Panc1 (cell line): ENCODE measurements around the gene HBA1. TPM values are rescaled to one million over a fixed set of nuclear protein-coding genes. Genes with fewer than 3 reads are reported as not detected.

Experiments
- ATAC-seq: fragments of 200-7000 bp; cut with Tn5 transposase; 2 replicates; pipeline ENCODE4 v1.9.1; 2020; ENCODE audit warnings: mild to moderate bottlenecking, moderate library complexity
- BruUV-seq: library from RNA; stranded (reverse); fragments of 400-500 nt; replicated peaks from 2 replicates; lab custom pipeline; 2021; lab: Mats Ljungman, UMichigan
- CTCF ChIA-PET: fragments of 300-600 bp; sonication (Branson Sonifier 250); formaldehyde crosslinking; loops from one replicate; lab custom pipeline; 2022; ENCODE audit warnings: antibody characterized with exemption; lab: Charles Lee
- POLR2A ChIA-PET: fragments of 300-600 bp; sonication (Branson Sonifier 250); formaldehyde crosslinking; loops from one replicate; lab custom pipeline; 2022; ENCODE audit warnings: antibody characterized with exemption; lab: Charles Lee
- DNase-seq: peaks from one replicate; pipeline ENCODE4 v3.0.0-alpha.2; 2010; ENCODE audit warnings: low read depth, low spot score
- H3K27ac ChIP-seq: 2 replicates; pipeline ENCODE4 v1.5.1; 2011; ENCODE audit warnings: mild to moderate bottlenecking, low read length, inconsistent platforms
- H3K27me3 ChIP-seq: fragments of 200-500 bp; sonication (Bioruptor generic); 2 replicates; pipeline ENCODE4 v1.6.0; 2014; ENCODE audit warnings: low read length, inconsistent platforms; ENCODE audit not compliant: control insufficient read depth, insufficient read depth
- H3K36me3 ChIP-seq: fragments of 200-500 bp; sonication (Bioruptor generic); 2 replicates; pipeline ENCODE4 v1.5.1; 2014; ENCODE audit warnings: inconsistent platforms, mild to moderate bottlenecking, low read length, moderate library complexity; ENCODE audit not compliant: control insufficient read depth, insufficient read depth
- H3K4me1 ChIP-seq: 2 replicates; pipeline ENCODE4 v1.5.1; 2011; ENCODE audit warnings: inconsistent platforms, mild to moderate bottlenecking, low read length, moderate library complexity; ENCODE audit not compliant: control insufficient read depth, insufficient read depth
- H3K4me3 ChIP-seq, 2 experiments: 2 replicates each; pipeline ENCODE4 v1.5.1; 2011 to 2012; ENCODE audit warnings: low read depth in 2 of 2, low read length in 2 of 2, mild to moderate bottlenecking in 2 of 2, inconsistent platforms in 1 of 2, moderate library complexity in 1 of 2
- H3K9me3 ChIP-seq: fragments of 200-500 bp; sonication (Bioruptor generic); 2 replicates; pipeline ENCODE4 v1.5.1; 2014; ENCODE audit warnings: low read depth, mild to moderate bottlenecking, inconsistent platforms, low read length, moderate library complexity; ENCODE audit not compliant: control insufficient read depth, insufficient read depth
- POLR2AphosphoS5 ChIP-seq: IDR thresholded peaks from 2 replicates; pipeline ENCODE4 v1.6.1; 2012; ENCODE audit warnings: mild to moderate bottlenecking, low read depth, low read length, moderate library complexity
- SIN3A ChIP-seq: IDR thresholded peaks from 2 replicates; pipeline ENCODE4 v1.6.1; 2012; ENCODE audit warnings: low read depth, mild to moderate bottlenecking, low read length, moderate library complexity, borderline replicate concordance; ENCODE audit not compliant: insufficient read depth
- TCF7L2 ChIP-seq: IDR thresholded peaks from 2 replicates; pipeline ENCODE4 v1.6.1; 2011; ENCODE audit warnings: mild to moderate bottlenecking, low read depth, low read length, inconsistent platforms
- in situ Hi-C: cut with HindIII; loops from 2 replicates; pipeline ENCODE4 v1.10.0; 2016; ENCODE audit warnings: low sequenced_read_pairs, low pct_unique_long_range_greater_than_20kb
- intact Hi-C: fragments of 100-400 bp; cut with micrococcal nuclease; formaldehyde crosslinking; loops from one replicate; pipeline ENCODE4 v1.10.0; 2022; ENCODE audit not compliant: unreplicated experiment
- total RNA-seq: library from RNA; stranded (reverse); gene quantifications from one replicate; pipeline ENCODE4 v1.2.1, GENCODE V29; 2021; ENCODE audit not compliant: unreplicated experiment
- TF ChIP-seq, protein P1 (sequence below): fragments of 450-650 bp; IDR thresholded peaks from 2 replicates; pipeline ENCODE4 v1.5.1; 2017; ENCODE audit warnings: mild to moderate bottlenecking
- TF ChIP-seq, protein P2 (sequence below), 2 experiments: IDR thresholded peaks; 2 replicates each; pipeline ENCODE4 v1.6.1; 2011 to 2012; ENCODE audit warnings: low read depth in 2 of 2, control low read depth in 1 of 2, low read length in 1 of 2, mild to moderate bottlenecking in 1 of 2, moderate library complexity in 1 of 2; ENCODE audit not compliant: insufficient read depth in 1 of 2

HBA1 gene
- total RNA-seq, 1 experiment from 2014 or later, result 4.4 TPM

- TF ChIP-seq, protein P1, sequence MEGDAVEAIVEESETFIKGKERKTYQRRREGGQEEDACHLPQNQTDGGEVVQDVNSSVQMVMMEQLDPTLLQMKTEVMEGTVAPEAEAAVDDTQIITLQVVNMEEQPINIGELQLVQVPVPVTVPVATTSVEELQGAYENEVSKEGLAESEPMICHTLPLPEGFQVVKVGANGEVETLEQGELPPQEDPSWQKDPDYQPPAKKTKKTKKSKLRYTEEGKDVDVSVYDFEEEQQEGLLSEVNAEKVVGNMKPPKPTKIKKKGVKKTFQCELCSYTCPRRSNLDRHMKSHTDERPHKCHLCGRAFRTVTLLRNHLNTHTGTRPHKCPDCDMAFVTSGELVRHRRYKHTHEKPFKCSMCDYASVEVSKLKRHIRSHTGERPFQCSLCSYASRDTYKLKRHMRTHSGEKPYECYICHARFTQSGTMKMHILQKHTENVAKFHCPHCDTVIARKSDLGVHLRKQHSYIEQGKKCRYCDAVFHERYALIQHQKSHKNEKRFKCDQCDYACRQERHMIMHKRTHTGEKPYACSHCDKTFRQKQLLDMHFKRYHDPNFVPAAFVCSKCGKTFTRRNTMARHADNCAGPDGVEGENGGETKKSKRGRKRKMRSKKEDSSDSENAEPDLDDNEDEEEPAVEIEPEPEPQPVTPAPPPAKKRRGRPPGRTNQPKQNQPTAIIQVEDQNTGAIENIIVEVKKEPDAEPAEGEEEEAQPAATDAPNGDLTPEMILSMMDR, result no peak
- TF ChIP-seq SIN3A (no peak), TCF7L2 (no peak), POLR2AphosphoS5 (no peak)
- TF ChIP-seq, protein P2, sequence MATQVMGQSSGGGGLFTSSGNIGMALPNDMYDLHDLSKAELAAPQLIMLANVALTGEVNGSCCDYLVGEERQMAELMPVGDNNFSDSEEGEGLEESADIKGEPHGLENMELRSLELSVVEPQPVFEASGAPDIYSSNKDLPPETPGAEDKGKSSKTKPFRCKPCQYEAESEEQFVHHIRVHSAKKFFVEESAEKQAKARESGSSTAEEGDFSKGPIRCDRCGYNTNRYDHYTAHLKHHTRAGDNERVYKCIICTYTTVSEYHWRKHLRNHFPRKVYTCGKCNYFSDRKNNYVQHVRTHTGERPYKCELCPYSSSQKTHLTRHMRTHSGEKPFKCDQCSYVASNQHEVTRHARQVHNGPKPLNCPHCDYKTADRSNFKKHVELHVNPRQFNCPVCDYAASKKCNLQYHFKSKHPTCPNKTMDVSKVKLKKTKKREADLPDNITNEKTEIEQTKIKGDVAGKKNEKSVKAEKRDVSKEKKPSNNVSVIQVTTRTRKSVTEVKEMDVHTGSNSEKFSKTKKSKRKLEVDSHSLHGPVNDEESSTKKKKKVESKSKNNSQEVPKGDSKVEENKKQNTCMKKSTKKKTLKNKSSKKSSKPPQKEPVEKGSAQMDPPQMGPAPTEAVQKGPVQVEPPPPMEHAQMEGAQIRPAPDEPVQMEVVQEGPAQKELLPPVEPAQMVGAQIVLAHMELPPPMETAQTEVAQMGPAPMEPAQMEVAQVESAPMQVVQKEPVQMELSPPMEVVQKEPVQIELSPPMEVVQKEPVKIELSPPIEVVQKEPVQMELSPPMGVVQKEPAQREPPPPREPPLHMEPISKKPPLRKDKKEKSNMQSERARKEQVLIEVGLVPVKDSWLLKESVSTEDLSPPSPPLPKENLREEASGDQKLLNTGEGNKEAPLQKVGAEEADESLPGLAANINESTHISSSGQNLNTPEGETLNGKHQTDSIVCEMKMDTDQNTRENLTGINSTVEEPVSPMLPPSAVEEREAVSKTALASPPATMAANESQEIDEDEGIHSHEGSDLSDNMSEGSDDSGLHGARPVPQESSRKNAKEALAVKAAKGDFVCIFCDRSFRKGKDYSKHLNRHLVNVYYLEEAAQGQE (IDR thresholded peaks at IDR 0.05; ENCODE audit: insufficient read depth in 1 of 2, low read depth in 2 of 2, low read length in 1 of 2), result no peak
- Histone ChIP-seq H3K4me3 (no peak overlapping the region), H3K9me3 (no peaks in the 10 kb centered on the region), H3K36me3 (no peaks in the 10 kb centered on the region), H3K4me1 (no peaks in the 10 kb centered on the region), H3K27me3 (no peaks in the 10 kb centered on the region), H3K27ac (no peak overlapping the region)
- CTCF ChIA-PET, result no interaction called here
- POLR2A ChIA-PET, result no interaction called here
- BruUV-seq, result no TSS peak
- in situ Hi-C loops (no loop called here), intact Hi-C loops (no loop called here)
- ATAC-seq, result no peak
- no peak for DNase-seq
Observed at GRCh38 chr16:166375-167121, 9.9 kb upstream of the HBA1 start.

DNA sequence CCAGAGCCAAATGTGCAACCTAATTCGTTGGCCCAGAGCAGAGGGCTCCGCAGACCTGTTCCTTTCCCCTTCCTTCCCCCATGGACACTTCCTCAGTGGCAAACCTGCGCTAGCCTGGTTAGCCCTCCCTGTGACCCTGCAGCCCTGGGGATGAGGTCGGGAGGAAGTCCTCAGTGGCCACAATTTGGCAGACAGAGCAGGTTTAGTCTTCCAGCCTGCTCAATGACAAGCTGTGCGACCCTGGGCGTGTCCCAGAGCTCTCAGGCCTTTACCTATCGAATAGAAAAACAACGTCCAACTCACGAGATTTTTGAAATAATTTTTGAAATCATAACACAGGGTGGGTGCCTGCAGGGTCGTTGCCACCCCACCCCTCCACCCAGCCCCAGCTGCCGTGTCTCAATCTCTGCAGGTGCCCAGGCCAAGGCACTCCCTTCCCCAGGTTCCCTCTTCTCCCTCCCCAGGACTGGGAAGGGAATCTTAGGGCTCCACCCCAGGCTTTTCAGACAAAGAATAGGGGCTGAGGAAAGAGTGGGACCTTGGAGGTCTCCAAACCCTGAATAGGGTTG, 9.3 kb upstream of the HBA1 start:
- in situ Hi-C loops (no loop called here), intact Hi-C loops (no loop called here)
- DNase-seq, result no peak
- TF ChIP-seq TCF7L2 (no peak), POLR2AphosphoS5 (no peak), SIN3A (no peak)
- TF ChIP-seq, protein P1, result no peak
- TF ChIP-seq, protein P2 (IDR thresholded peaks at IDR 0.05; ENCODE audit: insufficient read depth in 1 of 2, low read depth in 2 of 2, low read length in 1 of 2), result no peak
- ChIA-PET CTCF (no interaction called here), POLR2A (no interaction called here)
- no TSS peak for BruUV-seq
- Histone ChIP-seq H3K9me3 (no peaks in the 10 kb centered on the region), H3K4me1 (no peaks in the 10 kb centered on the region), H3K27ac (no peak overlapping the region), H3K27me3 (no peaks in the 10 kb centered on the region), H3K4me3 (no peak overlapping the region), H3K36me3 (no peaks in the 10 kb centered on the region)
- ATAC-seq, result no peak
